PC-9 (cell line): Measurements from ENCODE around the gene TRMT13. TPM values are rescaled to one million over a fixed set of nuclear protein-coding genes. Genes with fewer than 3 reads are reported as not detected.

Experiments
- BruUV-seq: library from RNA; stranded (reverse); fragments of 400-500 nt; replicated peaks from 2 replicates; lab custom pipeline; 2021; lab: Mats Ljungman, UMichigan
- CTCF ChIA-PET: fragments of 300-600 bp; sonication (Branson Sonifier 250); formaldehyde crosslinking; loops from one replicate; lab custom pipeline; 2022; ENCODE audit warnings: antibody characterized with exemption; lab: Charles Lee
- POLR2A ChIA-PET: fragments of 300-600 bp; sonication (Branson Sonifier 250); formaldehyde crosslinking; loops from one replicate; lab custom pipeline; 2022; ENCODE audit warnings: antibody characterized with exemption; ENCODE audit not compliant: unreplicated experiment; lab: Charles Lee
- DNase-seq, 2 experiments: peaks; one replicate each; pipeline versions ENCODE4 v3.0.0 to v3.0.0-alpha.2; 2015 to 2022; ENCODE audit warnings: mixed read lengths in 1 of 2
- H2AFZ ChIP-seq: fragments of 200-600 bp; sonication (generic); 2 replicates; pipeline ENCODE4 v1.8.1; 2017; ENCODE audit warnings: antibody characterized with exemption
- H3F3A ChIP-seq: fragments of 200-600 bp; sonication (generic); 2 replicates; pipeline ENCODE4 v1.8.1; 2017; ENCODE audit warnings: antibody characterized with exemption, mild to moderate bottlenecking, low read depth; ENCODE audit not compliant: insufficient read depth
- H3K27ac ChIP-seq: fragments of 200-600 bp; sonication (generic); 2 replicates; pipeline ENCODE4 v1.6.1; 2016; ENCODE audit warnings: mixed run types
- H3K27me3 ChIP-seq: fragments of 200-600 bp; sonication (generic); 2 replicates; pipeline ENCODE4 v1.6.1; 2016; ENCODE audit warnings: low read depth, mixed run types; ENCODE audit not compliant: insufficient read depth
- H3K36me3 ChIP-seq: fragments of 200-600 bp; sonication (generic); 2 replicates; pipeline ENCODE4 v1.6.1; 2016; ENCODE audit warnings: low read depth, mixed run types
- H3K4me1 ChIP-seq: fragments of 200-600 bp; sonication (generic); replicated peaks from 2 replicates; pipeline ENCODE4 v1.6.1; 2016; ENCODE audit warnings: mixed run types; ENCODE audit not compliant: insufficient read depth
- H3K4me2 ChIP-seq: fragments of 200-600 bp; sonication (generic); 2 replicates; pipeline ENCODE4 v1.6.1; 2017; ENCODE audit warnings: mixed run types
- H3K4me3 ChIP-seq: fragments of 200-600 bp; sonication (generic); 2 replicates; pipeline ENCODE4 v1.6.1; 2016; ENCODE audit warnings: mixed run types
- H3K79me2 ChIP-seq: fragments of 200-600 bp; sonication (generic); 2 replicates; pipeline ENCODE4 v1.6.1; 2017; ENCODE audit warnings: low read depth, mixed run types
- H3K9me2 ChIP-seq: fragments of 200-600 bp; sonication (generic); 2 replicates; pipeline ENCODE4 v1.8.1; 2017; ENCODE audit warnings: mild to moderate bottlenecking; ENCODE audit not compliant: insufficient read depth
- H3K9me3 ChIP-seq: fragments of 200-600 bp; sonication (generic); 2 replicates; pipeline ENCODE4 v1.8.1; 2016; ENCODE audit warnings: low read depth; ENCODE audit not compliant: insufficient read depth
- H4K20me1 ChIP-seq: fragments of 200-600 bp; sonication (generic); 2 replicates; pipeline ENCODE4 v1.8.1; 2017; ENCODE audit not compliant: insufficient read depth
- CTCF ChIP-seq: fragments of 200-600 bp; sonication (generic); conservative IDR thresholded peaks from 2 replicates; pipeline ENCODE4 v1.6.1; 2017; ENCODE audit warnings: mixed run types, antibody characterized with exemption, mild to moderate bottlenecking, moderate library complexity
- EZH2 ChIP-seq: fragments of 200-600 bp; sonication (generic); IDR thresholded peaks from 2 replicates; pipeline ENCODE4 v1.8.0; 2017; ENCODE audit warnings: antibody characterized with exemption, low read depth
- intact Hi-C: fragments of 100-400 bp; cut with micrococcal nuclease; formaldehyde crosslinking; loops from one replicate; pipeline ENCODE4 v1.10.0; 2022; ENCODE audit not compliant: unreplicated experiment
- total RNA-seq: library from RNA; stranded (reverse); gene quantifications from 2 replicates; pipeline ENCODE4 v1.2.3, GENCODE V29; 2021

The TRMT13 gene
- total RNA-seq, 1 experiment from 2014 or later: 14.2 TPM

GRCh38 chr1:100122177-100122576 is 10.8 kb upstream of the TRMT13 start:
- POLR2A ChIA-PET: no interaction called here
- CTCF ChIA-PET: interaction anchor here (0.5 to 0.6 kb wide), 2 partner anchors 230 to 334 kb away, joined by 3 read pairs; no protein-coding TSS in a partner anchor
- H3K79me2 ChIP-seq: peaks cover 12% of the 10 kb centered on the region; the same call in 1 of the 2 replicates
- no peaks in the 10 kb centered on the region for H3F3A ChIP-seq
- no peaks in the 10 kb centered on the region for H3K4me1 ChIP-seq
- DNase-seq: no peak
- H2AFZ ChIP-seq: no peak overlapping the region
- no peaks in the 10 kb centered on the region for H4K20me1 ChIP-seq
- no peaks in the 10 kb centered on the region for H3K9me2 ChIP-seq
- H3K9me3 ChIP-seq: no peaks in the 10 kb centered on the region
- no peaks in the 10 kb centered on the region for H3K27me3 ChIP-seq
- no TSS peak for BruUV-seq
- H3K4me3 ChIP-seq: no peak overlapping the region
- no peak overlapping the region for H3K4me2 ChIP-seq
- peaks cover 27% of the 10 kb centered on the region; the same call in 1 of the 2 replicates for H3K36me3 ChIP-seq
- TF ChIP-seq CTCF (no peak), EZH2 (no peak)
- intact Hi-C loops: no loop called here
- no peak overlapping the region for H3K27ac ChIP-seq

GRCh38 chr1:100127226-100127625 is 5.7 kb upstream of the TRMT13 start:
- DNase-seq: no peak
- intact Hi-C loops: no loop called here
- Histone ChIP-seq H3K4me2 (no peak overlapping the region), H2AFZ (no peak overlapping the region), H3K4me3 (no peak overlapping the region), H3F3A (no peaks in the 10 kb centered on the region), H3K36me3 (0 out of 2 replicates have a peak, but pooled peaks cover 5% of the 10 kb centered on the region), H3K27me3 (no peaks in the 10 kb centered on the region), H3K9me3 (no peaks in the 10 kb centered on the region), H3K79me2 (peaks cover 59% of the 10 kb centered on the region), H3K27ac (no peak overlapping the region), H4K20me1 (no peaks in the 10 kb centered on the region), H3K9me2 (no peaks in the 10 kb centered on the region), H3K4me1 (peaks cover 18% of the 10 kb centered on the region)
- no TSS peak for BruUV-seq
- CTCF ChIA-PET: no interaction called here
- POLR2A ChIA-PET: no interaction called here
- TF ChIP-seq CTCF (no peak), EZH2 (no peak)

- Histone ChIP-seq H3K9me3 (no peaks in the 10 kb centered on the region), H3K27ac (no peak overlapping the region)
- intact Hi-C loops: loop anchor here (10.0 kb wide), 2 partner anchors 324 to 764 kb away; partner anchors contain the start of genes EXTL2 and SLC30A7
Measured at GRCh38 chr1:100130552-100131077, 2.3 kb upstream of the TRMT13 start.

More at GRCh38 chr1:100130552-100131077, 2.3 kb upstream of the TRMT13 start:
- Histone ChIP-seq H3K79me2 (peaks cover 89% of the 10 kb centered on the region), H4K20me1 (no peaks in the 10 kb centered on the region), H3K4me1 (peaks cover 34% of the 10 kb centered on the region), H3K4me2 (peak overlapping the region; percentile 89), H3K9me2 (no peaks in the 10 kb centered on the region), H3K27me3 (no peaks in the 10 kb centered on the region), H3F3A (peaks cover 6% of the 10 kb centered on the region), H2AFZ (no peak overlapping the region), H3K4me3 (peak overlapping the region; percentile 4; the same call in 1 of the 2 replicates), H3K36me3 (no peaks in the 10 kb centered on the region)
- CTCF ChIA-PET: no interaction called here
- TF ChIP-seq EZH2 (no peak), CTCF (no peak)
- no TSS peak for BruUV-seq
- no peak for DNase-seq
- POLR2A ChIA-PET: interaction anchor here (0.7 kb wide), 1 partner anchor 92 kb away, joined by 10 read pairs; no protein-coding TSS in a partner anchor
